GM21447 (cell line): ENCODE data around the gene SPOP.
"Not testable (repeated sequence)": the region's sequence is repeated elsewhere in the genome, so short reads cannot be mapped to it uniquely, and the experiment has no call there.

Experiments used
- ATAC-seq: cut with Tn5 transposase; IDR thresholded peaks from one replicate; pipeline ENCODE4 v1.9.1; 2021; ENCODE audit not compliant: unreplicated experiment

SPOP gene

GRCh38 chr17:49554694-49555494 lies 123.0 kb downstream of the SPOP start:
- no peak for ATAC-seq

GRCh38 chr17:49553676-49554335 lies 124.1 kb downstream of the SPOP start:
- ATAC-seq, result no peak

- ATAC-seq, result no peak
Observed at GRCh38 chr17:49552070-49552751, 125.7 kb downstream of the SPOP start.

- ATAC-seq, result no peak
Observed at GRCh38 chr17:49551221-49552069, 126.5 kb downstream of the SPOP start.

- not testable (repeated sequence) for ATAC-seq
Observed at GRCh38 chr17:49550764-49551163, 127.1 kb downstream of the SPOP start.

GRCh38 chr17:49549691-49550678 lies 127.9 kb downstream of the SPOP start:
- no peak for ATAC-seq

GRCh38 chr17:49549311-49549605 lies 128.6 kb downstream of the SPOP start:
- no peak for ATAC-seq
